Posterior cingulate gyrus (tissue), 11 donors: ENCODE measurements around the gene TNRC6C.
A peak's percentile ranks its signal among the peaks of the same experiment; 100 is the strongest.
"Not testable (repeated sequence)": the region's sequence is repeated elsewhere in the genome, so short reads cannot be mapped to it uniquely, and the experiment has no call there.

ENCODE experiments used
- DNase-seq, 10 donors: peaks; one replicate each; pipeline versions ENCODE4 v3.0.0 to v3.0.0-alpha.2; 2020 to 2021; ENCODE audit warnings: mixed read lengths in 3 of 10
- intact Hi-C: fragments of 100-400 bp; cut with DNase I; formaldehyde crosslinking; loops from one replicate; pipeline ENCODE4 v1.15.1; 2023

Gene TNRC6C

GRCh38 chr17:77930780-77931768 is 27.4 kb upstream of the TNRC6C start:
- intact Hi-C loops = no loop called here
- peak in 1 of 10 donors; percentile 65 for DNase-seq

- peak in 1 of 10 donors; percentile 9 for DNase-seq
- intact Hi-C loops = no loop called here
Measured at GRCh38 chr17:77933777-77934398, 24.6 kb upstream of the TNRC6C start.

- intact Hi-C loops = no loop called here
- DNase-seq = peak in 1 of 10 donors; percentile 25
Measured at GRCh38 chr17:77935121-77935571, 23.4 kb upstream of the TNRC6C start.

GRCh38 chr17:77935744-77936143 is 22.8 kb upstream of the TNRC6C start:
- DNase-seq, intact Hi-C loops: not testable (repeated sequence)

- intact Hi-C loops = no loop called here
- no peak for DNase-seq
Measured at GRCh38 chr17:77936881-77937280, 21.6 kb upstream of the TNRC6C start.

GRCh38 chr17:77941004-77941403 is 17.5 kb upstream of the TNRC6C start:
- intact Hi-C loops = no loop called here
- DNase-seq = no peak

GRCh38 chr17:77942112-77942988 is 16.2 kb upstream of the TNRC6C start:
- intact Hi-C loops = no loop called here
- DNase-seq = peak; percentile 53 to 95 (median 75)

- intact Hi-C loops = no loop called here
- DNase-seq = no peak
Measured at GRCh38 chr17:77943971-77944370, 14.5 kb upstream of the TNRC6C start.

GRCh38 chr17:77944390-77945222 is 13.9 kb upstream of the TNRC6C start:
- DNase-seq = peak in 1 of 10 donors; percentile 36
- intact Hi-C loops = no loop called here

- intact Hi-C loops = no loop called here
- no peak for DNase-seq
Measured at GRCh38 chr17:77946900-77947645, 11.4 kb upstream of the TNRC6C start.

GRCh38 chr17:77948690-77949114 is 9.8 kb upstream of the TNRC6C start:
- peak in 8 of 10 donors; percentile 26 to 92 (median 60) for DNase-seq
- intact Hi-C loops = no loop called here

- no peak for DNase-seq
- intact Hi-C loops = loop anchor here (10.0 kb wide), 1 partner anchor 216 kb away; no protein-coding TSS in a partner anchor
Measured at GRCh38 chr17:77951123-77951522, 7.4 kb upstream of the TNRC6C start.

GRCh38 chr17:77952368-77952767 is 6.1 kb upstream of the TNRC6C start:
- DNase-seq = no peak
- intact Hi-C loops = loop anchor here (10.0 kb wide), 1 partner anchor 218 kb away; no protein-coding TSS in a partner anchor

- intact Hi-C loops = loop anchor here (5.0 to 10.0 kb wide), 3 partner anchors 70 to 415 kb away; no protein-coding TSS in a partner anchor
- DNase-seq = no peak
Measured at GRCh38 chr17:77957235-77957856, 1.2 kb upstream of the TNRC6C start.

- intact Hi-C loops = loop anchor here (5.0 to 10.0 kb wide), 3 partner anchors 71 to 416 kb away; no protein-coding TSS in a partner anchor
- DNase-seq = no peak
Measured at GRCh38 chr17:77958716-77959125, 218 bp downstream of the TNRC6C start.

- intact Hi-C loops = loop anchor here (5.0 to 10.0 kb wide), 3 partner anchors 72 to 417 kb away; no protein-coding TSS in a partner anchor
- DNase-seq = peak in 6 of 10 donors; percentile 10 to 85 (median 32)
Measured at GRCh38 chr17:77959126-77959925, 823 bp downstream of the TNRC6C start.

- intact Hi-C loops = loop anchor here (5.0 to 10.0 kb wide), 4 partner anchors 52 to 418 kb away; no protein-coding TSS in a partner anchor
- peak in 2 of 10 donors; percentile 14 to 27 for DNase-seq
Measured at GRCh38 chr17:77959926-77960521, 1.5 kb downstream of the TNRC6C start.
